NCI-H2081 (cell line): ENCODE results near the gene UGT2B17.
"Not testable (repeated sequence)": the region's sequence is repeated elsewhere in the genome, so short reads cannot be mapped to it uniquely, and the experiment has no call there.

Experiments
- DNase-seq, 2 experiments: peaks; one replicate each; lab custom pipeline; 2025; lab: John Stamatoyannopoulos, UW

Gene UGT2B17

GRCh38 chr4:68576272-68577125 lies at the start of gene UGT2B17:
UGT2B17 (minus strand) TSS chr4:68576322; CDS start chr4:68568484, 7,838 bp downstream.
- no peak for DNase-seq

GRCh38 chr4:68622731-68623130 lies 46.6 kb upstream of the UGT2B17 start:
- not testable (repeated sequence) for DNase-seq

GRCh38 chr4:68617003-68617698 lies 41.0 kb upstream of the UGT2B17 start:
- no peak for DNase-seq

GRCh38 chr4:68615699-68616422 lies 39.7 kb upstream of the UGT2B17 start:
- DNase-seq, result no peak

- no peak for DNase-seq
Observed at GRCh38 chr4:68613752-68614151, 37.6 kb upstream of the UGT2B17 start.

- no peak for DNase-seq
Observed at GRCh38 chr4:68606240-68606639, 30.1 kb upstream of the UGT2B17 start.

GRCh38 chr4:68599150-68599549 lies 23.0 kb upstream of the UGT2B17 start:
- DNase-seq, result no peak

- DNase-seq, result no peak
Observed at GRCh38 chr4:68597482-68597881, 21.4 kb upstream of the UGT2B17 start.

GRCh38 chr4:68594678-68595077 lies 18.6 kb upstream of the UGT2B17 start:
- no peak for DNase-seq

- no peak for DNase-seq
Observed at GRCh38 chr4:68593112-68593511, 17.0 kb upstream of the UGT2B17 start.

GRCh38 chr4:68592673-68593072 lies 16.6 kb upstream of the UGT2B17 start:
- no peak for DNase-seq

GRCh38 chr4:68591204-68591603 lies 15.1 kb upstream of the UGT2B17 start:
- DNase-seq, result no peak

- DNase-seq, result no peak
Observed at GRCh38 chr4:68589790-68590189, 13.7 kb upstream of the UGT2B17 start.

- no peak for DNase-seq
Observed at GRCh38 chr4:68582339-68582717, 6.2 kb upstream of the UGT2B17 start.

- no peak for DNase-seq
Observed at GRCh38 chr4:68581383-68582338, 5.5 kb upstream of the UGT2B17 start.

GRCh38 chr4:68577590-68577989 lies 1.5 kb upstream of the UGT2B17 start:
- no peak for DNase-seq

GRCh38 chr4:68575636-68576035 lies 486 bp downstream of the UGT2B17 start:
- DNase-seq, result not testable (repeated sequence)

- DNase-seq, result no peak
Observed at GRCh38 chr4:68575081-68575480, 1.0 kb downstream of the UGT2B17 start.

- no peak for DNase-seq
Observed at GRCh38 chr4:68572653-68573170, 3.4 kb downstream of the UGT2B17 start.

- no peak for DNase-seq
Observed at GRCh38 chr4:68570122-68570507, 6.0 kb downstream of the UGT2B17 start.

GRCh38 chr4:68569466-68570121 lies 6.5 kb downstream of the UGT2B17 start:
- no peak for DNase-seq
